MM.1S (cell line): ENCODE data around the gene PCK1.

Experiments used
- CTCF ChIP-seq: fragments of 300-600 bp; sonication (generic); IDR thresholded peaks from 2 replicates; pipeline ENCODE4 v1.5.1; 2016; ENCODE audit warnings: antibody characterized with exemption, low read length, mixed read lengths
- EZH2 ChIP-seq: fragments of 300-600 bp; sonication (generic); optimal IDR thresholded peaks from 2 replicates; pipeline ENCODE3; 2017; ENCODE audit warnings: low read depth, mild to moderate bottlenecking, antibody characterized with exemption, low read length, mixed read lengths
- EZH2phosphoT487 ChIP-seq: fragments of 300-600 bp; sonication (generic); IDR thresholded peaks from 2 replicates; pipeline ENCODE4 v1.6.1; 2018; ENCODE audit warnings: antibody characterized with exemption, low read length

GRCh38 chr20:57596998-57597939 lies 36.4 kb downstream of the PCK1 start:
- TF ChIP-seq EZH2phosphoT487 (no peak), EZH2 (no peak), CTCF (peak; percentile 89)
